T-helper 2 cell treated with Interferon-gamma antibody and Interleukin-4, amounts not matched to agents 5 μg/mL and 100 μg/mL, for 36 hours (primary cell): ENCODE data around the gene ADCY2.
"Not testable (repeated sequence)": the region's sequence is repeated elsewhere in the genome, so short reads cannot be mapped to it uniquely, and the experiment has no call there.

Experiments used
- DNase-seq: peaks from one replicate; pipeline ENCODE4 v3.0.0; 2021; ENCODE audit warnings: low spot score
- H3K27ac Mint-ChIP-seq: one replicate; pipeline ENCODE4 v1.8.0; 2021; ENCODE audit warnings: mild to moderate bottlenecking, mixed read lengths
- H3K27me3 Mint-ChIP-seq: one replicate; pipeline ENCODE4 v1.8.0; 2021; ENCODE audit warnings: low read depth, mixed read lengths
- H3K36me3 Mint-ChIP-seq: one replicate; pipeline ENCODE4 v1.8.0; 2021; ENCODE audit warnings: low read depth, mixed read lengths
- H3K4me1 Mint-ChIP-seq: one replicate; pipeline ENCODE4 v1.8.0; 2021; ENCODE audit warnings: low read depth, mixed read lengths
- H3K4me3 Mint-ChIP-seq: one replicate; pipeline ENCODE4 v1.8.0; 2022; ENCODE audit warnings: mild to moderate bottlenecking, moderate library complexity, mixed read lengths
- H3K9me3 Mint-ChIP-seq: one replicate; pipeline ENCODE4 v1.8.0; 2021; ENCODE audit warnings: mixed read lengths

Gene ADCY2

GRCh38 chr5:7415123-7415522 is 19.2 kb downstream of the ADCY2 start:
- H3K9me3 Mint-ChIP-seq: no peaks in the 10 kb centered on the region
- H3K27ac Mint-ChIP-seq: no peak overlapping the region
- H3K4me1 Mint-ChIP-seq: no peaks in the 10 kb centered on the region
- no peaks in the 10 kb centered on the region for H3K36me3 Mint-ChIP-seq
- H3K4me3 Mint-ChIP-seq: no peak overlapping the region
- no peak for DNase-seq
- H3K27me3 Mint-ChIP-seq: no peaks in the 10 kb centered on the region

GRCh38 chr5:7415587-7416535 is 19.9 kb downstream of the ADCY2 start:
- no peak for DNase-seq
- Mint-ChIP-seq H3K9me3 (no peaks in the 10 kb centered on the region), H3K27me3 (no peaks in the 10 kb centered on the region), H3K36me3 (no peaks in the 10 kb centered on the region), H3K4me1 (no peaks in the 10 kb centered on the region), H3K27ac (no peak overlapping the region), H3K4me3 (no peak overlapping the region)

GRCh38 chr5:7418276-7418675 is 22.3 kb downstream of the ADCY2 start:
- Mint-ChIP-seq H3K4me1 (no peaks in the 10 kb centered on the region), H3K36me3 (no peaks in the 10 kb centered on the region), H3K27ac (no peak overlapping the region), H3K4me3 (no peak overlapping the region), H3K9me3 (no peaks in the 10 kb centered on the region), H3K27me3 (no peaks in the 10 kb centered on the region)
- DNase-seq: no peak

GRCh38 chr5:7419367-7419766 is 23.4 kb downstream of the ADCY2 start:
- Mint-ChIP-seq H3K27ac (no peak overlapping the region), H3K36me3 (no peaks in the 10 kb centered on the region), H3K9me3 (no peaks in the 10 kb centered on the region), H3K27me3 (no peaks in the 10 kb centered on the region), H3K4me3 (no peak overlapping the region), H3K4me1 (no peaks in the 10 kb centered on the region)
- DNase-seq: no peak

DNA sequence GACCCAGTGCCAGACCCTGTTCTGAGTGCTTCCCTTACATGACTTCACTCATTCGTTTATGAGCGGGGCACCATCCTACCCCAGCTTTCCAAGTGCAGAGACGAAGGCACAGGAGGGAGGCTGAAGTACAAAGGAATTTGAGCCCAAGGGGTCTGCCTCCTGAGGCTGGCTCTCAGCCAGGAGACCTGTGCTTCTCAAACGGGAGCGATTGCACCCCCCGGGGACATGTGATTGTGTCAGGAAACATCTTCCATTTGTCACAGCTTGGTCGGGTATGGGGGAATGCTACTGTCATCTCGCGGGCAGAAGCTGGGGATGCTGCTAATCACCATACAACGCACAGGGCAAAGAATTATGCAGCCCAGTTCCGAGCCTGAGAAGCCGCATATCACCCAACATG is 23.9 kb downstream of the ADCY2 start:
- H3K9me3 Mint-ChIP-seq: no peaks in the 10 kb centered on the region
- H3K36me3 Mint-ChIP-seq: no peaks in the 10 kb centered on the region
- no peaks in the 10 kb centered on the region for H3K4me1 Mint-ChIP-seq
- no peaks in the 10 kb centered on the region for H3K27me3 Mint-ChIP-seq
- DNase-seq: no peak
- H3K4me3 Mint-ChIP-seq: no peak overlapping the region
- no peak overlapping the region for H3K27ac Mint-ChIP-seq

DNA sequence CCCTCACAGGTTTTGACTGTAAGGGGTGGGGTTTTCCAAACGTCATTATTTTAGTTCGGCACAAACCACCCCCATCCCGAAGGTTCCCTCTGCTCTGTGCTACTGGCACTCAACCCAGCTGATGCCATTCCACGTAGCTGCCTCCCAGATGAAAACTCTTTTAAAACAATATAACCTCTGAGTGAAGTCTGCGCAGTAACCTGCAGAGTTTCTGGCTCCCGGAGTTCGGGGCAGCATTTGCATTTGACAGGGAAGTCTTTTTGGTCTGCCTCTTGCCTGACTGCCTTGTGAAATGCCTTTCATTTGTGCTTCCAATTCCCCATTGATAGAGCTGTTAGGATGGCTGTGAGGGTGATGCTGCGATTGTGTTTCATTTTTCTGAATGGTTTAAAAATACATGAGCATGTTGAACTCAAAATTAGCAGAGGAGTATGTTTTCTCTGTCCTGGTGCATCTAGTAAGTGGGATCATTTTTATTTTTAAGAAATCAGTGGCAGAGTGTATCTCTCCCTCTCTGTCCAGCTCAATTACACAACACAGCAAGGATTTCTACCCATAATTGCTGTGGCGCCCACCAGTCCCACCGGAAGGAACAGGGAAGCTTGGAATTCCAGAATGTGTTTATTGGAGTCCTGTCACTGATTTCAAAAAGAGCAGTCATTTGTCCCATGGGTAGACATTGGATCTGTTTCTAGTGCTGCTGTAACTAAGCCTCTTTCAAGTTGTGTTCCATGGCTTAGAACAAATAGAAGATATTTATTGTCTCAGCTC is 24.8 kb downstream of the ADCY2 start:
- Mint-ChIP-seq H3K27me3 (no peaks in the 10 kb centered on the region), H3K4me3 (no peak overlapping the region), H3K27ac (no peak overlapping the region), H3K4me1 (no peaks in the 10 kb centered on the region), H3K36me3 (no peaks in the 10 kb centered on the region), H3K9me3 (no peaks in the 10 kb centered on the region)
- DNase-seq: no peak

DNA sequence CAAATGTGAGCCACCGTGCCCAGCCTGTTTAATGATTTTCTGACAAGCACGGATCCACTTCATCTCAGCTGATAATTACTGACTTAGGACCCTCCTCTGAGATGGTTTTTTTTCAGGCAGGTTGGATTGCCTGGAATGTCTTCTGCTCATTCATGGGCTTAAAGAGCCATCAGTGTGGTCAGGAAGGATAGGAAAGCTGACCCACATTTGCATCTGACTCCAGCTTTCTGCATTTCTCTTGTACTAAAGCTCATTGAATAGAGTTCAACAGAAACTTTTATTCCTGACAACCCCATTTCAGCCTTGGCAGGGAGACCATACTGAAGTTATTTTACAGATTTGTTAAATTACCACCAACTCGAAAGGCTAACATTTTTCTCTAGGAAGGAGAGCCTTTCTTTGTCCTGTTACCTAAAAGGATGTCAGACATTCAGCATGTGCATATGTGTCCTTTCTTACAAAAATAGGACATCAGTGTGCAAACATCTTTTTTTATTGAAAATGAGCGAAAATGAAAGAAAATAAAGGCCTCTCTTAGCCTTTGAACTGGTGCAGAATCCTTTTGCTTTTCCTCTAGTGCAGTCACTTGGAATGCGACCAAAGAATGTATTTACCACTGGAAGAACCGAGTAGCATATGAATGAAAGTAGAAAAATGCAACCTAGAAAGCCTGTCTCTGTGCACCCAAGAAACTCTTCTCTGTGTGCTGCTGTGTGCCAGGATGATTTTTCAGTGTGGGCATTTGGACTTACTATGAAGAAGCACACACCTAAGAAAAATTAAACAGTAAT is 26.6 kb downstream of the ADCY2 start:
- DNase-seq: no peak
- no peaks in the 10 kb centered on the region for H3K36me3 Mint-ChIP-seq
- H3K9me3 Mint-ChIP-seq: no peaks in the 10 kb centered on the region
- H3K27me3 Mint-ChIP-seq: no peaks in the 10 kb centered on the region
- H3K4me3 Mint-ChIP-seq: no peak overlapping the region
- H3K4me1 Mint-ChIP-seq: no peaks in the 10 kb centered on the region
- no peak overlapping the region for H3K27ac Mint-ChIP-seq

DNA sequence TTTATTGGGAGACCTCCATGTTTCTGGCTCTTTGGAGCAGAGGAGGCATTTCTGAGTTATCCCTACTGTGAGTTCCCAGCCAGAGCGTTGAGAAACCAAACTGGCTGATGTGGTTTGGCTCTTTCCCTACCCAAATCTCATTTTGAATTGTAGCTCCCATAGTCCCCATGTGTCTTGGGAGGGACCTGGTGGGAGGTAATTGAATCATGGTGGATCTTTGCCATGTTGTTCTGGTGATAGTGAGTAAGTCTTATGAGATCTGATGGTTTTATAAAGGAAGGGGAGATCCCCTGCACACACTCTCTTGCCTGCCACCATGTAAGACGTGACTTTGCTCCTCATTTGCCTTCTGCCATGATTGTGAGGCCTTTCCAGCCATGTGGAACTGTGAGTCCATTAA is 27.3 kb downstream of the ADCY2 start:
- not testable (repeated sequence) for DNase-seq, H3K27ac Mint-ChIP-seq, H3K4me3 Mint-ChIP-seq

GRCh38 chr5:7425830-7426229 is 29.9 kb downstream of the ADCY2 start:
- no peaks in the 10 kb centered on the region for H3K36me3 Mint-ChIP-seq
- H3K9me3 Mint-ChIP-seq: no peaks in the 10 kb centered on the region
- no peaks in the 10 kb centered on the region for H3K27me3 Mint-ChIP-seq
- DNase-seq: no peak
- H3K4me3 Mint-ChIP-seq: no peak overlapping the region
- no peak overlapping the region for H3K27ac Mint-ChIP-seq
- no peaks in the 10 kb centered on the region for H3K4me1 Mint-ChIP-seq

More for the DNA sequence above, 27.3 kb downstream of the ADCY2 start:
- H3K9me3 Mint-ChIP-seq, H3K4me1 Mint-ChIP-seq, H3K36me3 Mint-ChIP-seq, H3K27me3 Mint-ChIP-seq: not testable (repeated sequence)

- Mint-ChIP-seq H3K36me3 (no peaks in the 10 kb centered on the region), H3K4me3 (no peak overlapping the region), H3K9me3 (no peaks in the 10 kb centered on the region), H3K27me3 (no peaks in the 10 kb centered on the region), H3K4me1 (no peaks in the 10 kb centered on the region), H3K27ac (no peak overlapping the region)
- no peak for DNase-seq
Observed at GRCh38 chr5:7426284-7426683, 30.3 kb downstream of the ADCY2 start.

- Mint-ChIP-seq H3K4me1 (no peaks in the 10 kb centered on the region), H3K9me3 (peaks cover 6% of the 10 kb centered on the region), H3K4me3 (no peak overlapping the region), H3K36me3 (no peaks in the 10 kb centered on the region), H3K27ac (no peak overlapping the region), H3K27me3 (no peaks in the 10 kb centered on the region)
- no peak for DNase-seq
Observed at GRCh38 chr5:7434914-7435313, 39.0 kb downstream of the ADCY2 start.

DNA sequence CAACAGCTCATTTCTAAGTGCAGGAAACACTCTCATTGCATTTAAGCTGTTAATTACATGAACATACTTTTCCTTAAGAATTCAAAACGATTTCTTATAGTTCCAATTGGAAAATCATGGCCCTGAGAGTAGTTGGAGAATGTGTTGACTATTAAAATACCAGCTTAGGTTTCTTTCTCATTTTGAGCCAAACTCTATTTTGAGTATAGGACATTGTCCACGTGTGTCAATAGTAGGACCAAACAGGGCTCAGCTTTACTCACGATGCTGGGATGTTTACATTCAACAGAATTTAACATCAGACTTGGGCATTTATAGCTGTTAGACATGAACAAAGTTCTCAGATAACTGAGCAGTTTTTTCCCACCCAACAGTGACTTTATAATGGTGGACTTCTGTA is 39.6 kb downstream of the ADCY2 start:
- H3K4me1 Mint-ChIP-seq: no peaks in the 10 kb centered on the region
- peaks cover 6% of the 10 kb centered on the region for H3K9me3 Mint-ChIP-seq
- H3K36me3 Mint-ChIP-seq: no peaks in the 10 kb centered on the region
- no peaks in the 10 kb centered on the region for H3K27me3 Mint-ChIP-seq
- no peak overlapping the region for H3K4me3 Mint-ChIP-seq
- no peak overlapping the region for H3K27ac Mint-ChIP-seq
- DNase-seq: no peak

GRCh38 chr5:7436521-7436920 is 40.6 kb downstream of the ADCY2 start:
- no peak overlapping the region for H3K4me3 Mint-ChIP-seq
- no peaks in the 10 kb centered on the region for H3K36me3 Mint-ChIP-seq
- no peak for DNase-seq
- no peak overlapping the region for H3K27ac Mint-ChIP-seq
- no peaks in the 10 kb centered on the region for H3K27me3 Mint-ChIP-seq
- H3K9me3 Mint-ChIP-seq: peaks cover 6% of the 10 kb centered on the region
- no peaks in the 10 kb centered on the region for H3K4me1 Mint-ChIP-seq

DNA sequence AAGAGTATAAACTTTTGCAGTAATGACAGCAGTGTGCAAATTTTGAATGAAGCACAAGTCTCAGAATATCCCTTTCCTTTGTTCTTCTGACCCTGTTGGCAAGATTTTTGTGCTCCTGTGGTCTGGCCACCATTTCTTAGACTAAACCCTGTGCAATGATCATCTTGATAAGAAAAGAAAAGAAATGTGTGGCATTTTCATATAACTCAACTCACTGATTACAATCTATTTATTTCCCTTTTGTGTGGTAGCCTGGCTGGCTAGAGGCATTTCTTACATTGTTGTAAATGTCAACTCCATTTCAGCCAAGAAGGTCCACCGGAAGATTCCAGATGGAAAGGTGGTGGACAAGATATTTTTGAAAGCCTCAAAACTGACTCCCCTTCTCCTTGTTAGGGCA is 41.9 kb downstream of the ADCY2 start:
- Mint-ChIP-seq H3K4me3 (no peak overlapping the region), H3K9me3 (peaks cover 6% of the 10 kb centered on the region), H3K4me1 (no peaks in the 10 kb centered on the region), H3K36me3 (no peaks in the 10 kb centered on the region), H3K27me3 (no peaks in the 10 kb centered on the region), H3K27ac (no peak overlapping the region)
- no peak for DNase-seq
